CD4-positive, alpha-beta T cell (primary cell): Measurements from ENCODE around the gene DNAH9. TPM values are rescaled to one million over a fixed set of nuclear protein-coding genes. Genes with fewer than 3 reads are reported as not detected.

Experiments
- ATAC-seq: fragments of 200-7000 bp; cut with Tn5 transposase; one replicate; pipeline ENCODE4 v1.10.0; 2022; ENCODE audit warnings: mild to moderate bottlenecking; ENCODE audit not compliant: poor library complexity
- CTCF ChIA-PET: fragments of 350-600 bp; sonication (Branson Sonifier 250); formaldehyde crosslinking; loops from one replicate; lab custom pipeline; 2021; ENCODE audit warnings: antibody characterized with exemption, inconsistent platforms; lab: Charles Lee
- POLR2A ChIA-PET: fragments of 350-600 bp; sonication (Branson Sonifier 250); formaldehyde crosslinking; loops from one replicate; lab custom pipeline; 2021; ENCODE audit warnings: antibody characterized with exemption, inconsistent platforms; lab: Charles Lee
- DNase-seq, 14 experiments: peaks; one replicate each; pipeline ENCODE4 v3.0.0-alpha.2; 2013 to 2020; ENCODE audit warnings: mixed read lengths in 2 of 14
- H3K27ac ChIP-seq, 2 donors: one replicate each; pipeline versions ENCODE4 v1.5.1 to v1.7.0; 2013; ENCODE audit warnings: low read length in 2 of 2, low read depth in 1 of 2, mild to moderate bottlenecking in 1 of 2
- H3K27me3 ChIP-seq, 2 experiments: 1 replicate in 1 of 2; 2 replicates in 1 of 2; pipeline versions ENCODE4 v1.6.1 to v1.7.0; 2013; ENCODE audit warnings: low read length in 2 of 2, control low read depth in 1 of 2, mild to moderate bottlenecking in 1 of 2, moderate library complexity in 1 of 2; ENCODE audit not compliant: insufficient read depth in 2 of 2, control insufficient read depth in 1 of 2
- H3K36me3 ChIP-seq: one replicate; pipeline ENCODE4 v1.6.1; 2013; ENCODE audit warnings: low read length, control low read depth; ENCODE audit not compliant: insufficient read depth
- H3K4me1 ChIP-seq: one replicate; pipeline ENCODE4 v1.6.1; 2013; ENCODE audit warnings: low read length, control low read depth; ENCODE audit not compliant: insufficient read depth
- H3K4me3 ChIP-seq: one replicate; pipeline ENCODE4 v1.5.1; 2013; ENCODE audit warnings: mild to moderate bottlenecking, low read length, moderate library complexity
- H3K9me3 ChIP-seq, 2 experiments: 1 replicate in 1 of 2; 2 replicates in 1 of 2; pipeline versions ENCODE4 v1.6.1 to v1.7.0; 2013; ENCODE audit warnings: low read length in 2 of 2, mild to moderate bottlenecking in 2 of 2, control low read depth in 1 of 2, moderate library complexity in 1 of 2; ENCODE audit not compliant: control insufficient read depth in 1 of 2, insufficient read depth in 1 of 2
- H3K27ac Mint-ChIP-seq: one replicate; pipeline ENCODE4 v1.8.0; 2020; ENCODE audit warnings: mixed read lengths
- H3K27me3 Mint-ChIP-seq: one replicate; pipeline ENCODE4 v1.8.0; 2021; ENCODE audit warnings: mixed read lengths
- H3K36me3 Mint-ChIP-seq: one replicate; pipeline ENCODE4 v1.8.0; 2021; ENCODE audit warnings: low read depth, mixed read lengths
- H3K4me1 Mint-ChIP-seq: one replicate; pipeline ENCODE4 v1.8.0; 2021; ENCODE audit warnings: low read depth, mixed read lengths
- H3K4me3 Mint-ChIP-seq: one replicate; pipeline ENCODE4 v1.8.0; 2020; ENCODE audit warnings: mild to moderate bottlenecking, mixed read lengths
- H3K9me3 Mint-ChIP-seq: one replicate; pipeline ENCODE4 v1.8.0; 2020; ENCODE audit warnings: mixed read lengths
- intact Hi-C, 2 experiments: fragments of 100-400 bp; cut with DNase I in 1 of 2; cut with micrococcal nuclease in 1 of 2; formaldehyde crosslinking; loops; one replicate each; pipeline versions ENCODE4 v1.15.1 to v1.9.0; 2023 to 2025; cut with DNase I, micrococcal nuclease
- total RNA-seq, 174 experiments: library from RNA in 2 of 174; stranded (reverse) in 2 of 174; gene quantifications; one replicate each; pipeline ENCODE4 v1.2.3 and lab custom pipeline; 2021 to 2026
- TF ChIP-seq, protein P1 (sequence below): fragments of 200-600 bp; IDR thresholded peaks from one replicate; pipeline ENCODE4 v1.8.0; 2022; ENCODE audit warnings: antibody characterized with exemption, mild to moderate bottlenecking

DNAH9 gene
- total RNA-seq, 2 experiments from 2014 or later, result not detected

DNA sequence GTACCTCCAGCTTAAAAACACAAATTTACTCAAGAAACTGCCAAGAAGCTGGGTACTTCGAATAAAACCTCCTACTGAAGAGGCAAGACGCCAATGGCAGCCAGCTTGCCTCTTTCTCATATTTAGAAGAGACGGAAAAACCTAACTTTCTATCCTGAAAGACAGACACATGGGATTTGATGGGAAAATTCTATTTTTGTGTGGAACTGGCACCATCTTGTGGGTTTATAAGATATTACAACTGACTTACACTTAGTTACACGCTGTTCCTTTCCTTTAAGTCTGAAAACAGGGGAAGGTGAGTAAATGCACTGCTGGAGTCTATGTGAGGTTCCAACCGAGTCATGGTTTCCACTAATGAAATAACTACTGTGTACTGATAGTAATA is 388.7 kb downstream of the DNAH9 start:
- Mint-ChIP-seq H3K4me3 (no peak overlapping the region), H3K27me3 (no peaks in the 10 kb centered on the region), H3K27ac (no peak overlapping the region), H3K36me3 (peaks cover 94% of the 10 kb centered on the region), H3K4me1 (peaks cover 27% of the 10 kb centered on the region), H3K9me3 (no peaks in the 10 kb centered on the region)
- DNase-seq (no peak), ATAC-seq (no peak)
- Histone ChIP-seq H3K27me3 (no peaks in the 10 kb centered on the region), H3K9me3 (no peaks in the 10 kb centered on the region), H3K4me3 (no peak overlapping the region), H3K36me3 (peaks cover 72% of the 10 kb centered on the region), H3K27ac (no peak overlapping the region), H3K4me1 (no peaks in the 10 kb centered on the region)
- ChIA-PET POLR2A (interaction anchor here (2.5 kb wide), 1 partner anchor 10 kb away, joined by 16 read pairs; the partner anchor contains the start of gene ZNF18), CTCF (interaction anchor here (0.9 kb wide), 1 partner anchor 9 kb away, joined by 3 read pairs; no protein-coding TSS in a partner anchor)
- intact Hi-C loops, result no loop called here
- TF ChIP-seq, protein P1, sequence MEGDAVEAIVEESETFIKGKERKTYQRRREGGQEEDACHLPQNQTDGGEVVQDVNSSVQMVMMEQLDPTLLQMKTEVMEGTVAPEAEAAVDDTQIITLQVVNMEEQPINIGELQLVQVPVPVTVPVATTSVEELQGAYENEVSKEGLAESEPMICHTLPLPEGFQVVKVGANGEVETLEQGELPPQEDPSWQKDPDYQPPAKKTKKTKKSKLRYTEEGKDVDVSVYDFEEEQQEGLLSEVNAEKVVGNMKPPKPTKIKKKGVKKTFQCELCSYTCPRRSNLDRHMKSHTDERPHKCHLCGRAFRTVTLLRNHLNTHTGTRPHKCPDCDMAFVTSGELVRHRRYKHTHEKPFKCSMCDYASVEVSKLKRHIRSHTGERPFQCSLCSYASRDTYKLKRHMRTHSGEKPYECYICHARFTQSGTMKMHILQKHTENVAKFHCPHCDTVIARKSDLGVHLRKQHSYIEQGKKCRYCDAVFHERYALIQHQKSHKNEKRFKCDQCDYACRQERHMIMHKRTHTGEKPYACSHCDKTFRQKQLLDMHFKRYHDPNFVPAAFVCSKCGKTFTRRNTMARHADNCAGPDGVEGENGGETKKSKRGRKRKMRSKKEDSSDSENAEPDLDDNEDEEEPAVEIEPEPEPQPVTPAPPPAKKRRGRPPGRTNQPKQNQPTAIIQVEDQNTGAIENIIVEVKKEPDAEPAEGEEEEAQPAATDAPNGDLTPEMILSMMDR, result peak; percentile 53

DNA sequence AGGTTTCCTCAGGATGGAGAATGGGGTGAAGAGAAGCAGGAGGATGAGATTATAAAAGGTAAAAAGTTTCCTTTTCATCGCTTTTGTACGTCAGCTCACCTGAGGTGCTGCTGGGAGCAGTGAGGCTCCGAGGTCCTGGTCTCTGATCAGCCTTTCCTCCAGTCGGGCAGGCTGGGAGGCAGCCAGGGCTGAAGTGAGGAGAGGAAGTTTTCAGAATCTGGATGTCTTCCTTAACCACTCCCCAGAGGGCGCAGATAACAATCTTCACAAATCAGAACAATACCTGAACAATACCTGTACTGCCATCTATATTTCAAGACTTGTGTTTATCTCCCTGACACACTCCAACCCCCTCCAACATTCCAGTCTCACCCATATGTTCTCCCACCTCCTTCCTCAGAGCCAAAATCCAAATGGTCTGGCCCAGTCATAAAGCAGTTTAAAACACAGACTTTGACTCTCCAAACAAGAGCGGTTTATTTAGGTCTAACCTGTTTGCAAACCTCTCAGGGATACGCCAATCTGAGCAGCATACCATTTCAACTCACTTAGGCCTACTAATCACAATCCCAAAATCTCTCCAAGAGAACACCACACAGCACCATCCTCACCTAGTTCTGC is 392.2 kb downstream of the DNAH9 start:
- TF ChIP-seq, protein P1, result no peak
- no peaks in the 10 kb centered on the region for H3K27me3 Mint-ChIP-seq
- no peak overlapping the region for H3K4me3 ChIP-seq
- H3K9me3 ChIP-seq, result no peaks in the 10 kb centered on the region
- no peaks in the 10 kb centered on the region for H3K4me1 ChIP-seq
- H3K27ac Mint-ChIP-seq, result no peak overlapping the region
- peaks cover 83% of the 10 kb centered on the region for H3K36me3 Mint-ChIP-seq
- ATAC-seq (no peak), DNase-seq (no peak)
- intact Hi-C loops, result no loop called here
- no peaks in the 10 kb centered on the region for H3K9me3 Mint-ChIP-seq
- H3K4me3 Mint-ChIP-seq, result no peak overlapping the region
- peaks cover 50% of the 10 kb centered on the region for H3K36me3 ChIP-seq
- peaks cover 40% of the 10 kb centered on the region for H3K4me1 Mint-ChIP-seq
- POLR2A ChIA-PET, result interaction anchor here (2.0 kb wide), 1 partner anchor 30 kb away, joined by 6 read pairs; the partner anchor contains the start of gene MAP2K4
- H3K27ac ChIP-seq, result no peak overlapping the region
- no peaks in the 10 kb centered on the region for H3K27me3 ChIP-seq
- CTCF ChIA-PET, result no interaction called here

DNA sequence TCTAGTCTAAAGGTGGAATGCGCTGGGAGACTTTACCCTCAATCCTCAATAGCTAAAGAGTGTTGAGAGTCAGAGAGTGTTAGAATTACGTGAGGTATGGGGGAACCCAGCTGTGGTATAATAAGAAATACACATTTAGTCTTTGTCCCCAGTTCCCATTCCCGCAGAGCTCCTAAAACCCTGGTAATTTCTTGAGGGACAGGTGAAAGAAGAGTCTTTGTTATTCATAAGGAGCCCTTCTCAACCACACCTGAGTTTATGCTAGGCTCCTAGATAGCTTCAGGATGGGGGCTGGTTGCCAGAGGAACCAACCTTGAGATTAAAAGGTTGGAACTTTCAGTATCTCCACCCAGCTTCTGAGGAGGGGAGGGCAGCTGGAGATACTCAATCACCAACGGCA is 393.2 kb downstream of the DNAH9 start:
- DNase-seq (no peak), ATAC-seq (no peak)
- POLR2A ChIA-PET, result interaction anchor here (1.1 to 2.0 kb wide), 2 partner anchors 29 to 45 kb away, joined by 3 to 6 read pairs; partner anchors contain the start of gene MAP2K4
- Mint-ChIP-seq H3K4me3 (no peak overlapping the region), H3K36me3 (peaks cover 74% of the 10 kb centered on the region), H3K9me3 (no peaks in the 10 kb centered on the region), H3K27me3 (no peaks in the 10 kb centered on the region), H3K4me1 (peaks cover 46% of the 10 kb centered on the region), H3K27ac (no peak overlapping the region)
- CTCF ChIA-PET, result interaction anchor here (0.6 kb wide), 1 partner anchor 18 kb away, joined by 3 read pairs; no protein-coding TSS in a partner anchor
- H3K27ac ChIP-seq, result no peak overlapping the region
- intact Hi-C loops, result no loop called here
- H3K4me1 ChIP-seq, result no peaks in the 10 kb centered on the region
- H3K27me3 ChIP-seq, result no peaks in the 10 kb centered on the region
- peaks cover 42% of the 10 kb centered on the region for H3K36me3 ChIP-seq
- no peaks in the 10 kb centered on the region for H3K9me3 ChIP-seq
- no peak overlapping the region for H3K4me3 ChIP-seq
- TF ChIP-seq, protein P1, result no peak
